ENCODE measurements around the gene MYRIP. TPM values are rescaled to one million over a fixed set of nuclear protein-coding genes. Genes with fewer than 3 reads are reported as not detected.

The MYRIP gene
- polyA plus RNA-seq, 3 donors: not detected

DNA sequence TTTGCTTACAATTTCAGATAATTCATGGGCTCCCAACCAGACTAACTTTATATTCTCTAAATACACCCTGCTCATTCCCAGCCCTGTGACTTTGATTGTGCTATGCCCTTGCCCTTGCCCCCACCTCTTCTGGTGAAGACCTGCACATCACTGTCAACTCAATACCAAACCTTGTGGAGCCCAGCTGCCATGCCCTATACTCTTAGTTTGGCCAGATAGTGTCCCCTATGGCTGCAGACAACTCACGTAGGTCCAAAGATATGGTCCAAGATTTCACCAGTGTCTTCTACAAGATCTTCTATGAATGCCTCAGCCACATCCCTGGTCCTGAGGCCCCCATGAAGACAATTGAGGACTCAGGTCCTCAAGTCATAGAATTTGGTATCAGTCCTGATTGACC is 381.8 kb downstream of the MYRIP start:
- Histone ChIP-seq H3K4me2 (replicated peaks; ENCODE audit: extremely low read depth, low read length, poor library complexity, severe bottlenecking) (no peak overlapping the region), H3K9ac (ENCODE audit: insufficient read depth, low read length, poor library complexity, severe bottlenecking) (no peak overlapping the region), H3K36me3 (replicated peaks in 1 of 2; ENCODE audit: control insufficient read depth in 1 of 2, insufficient read depth in 2 of 2, low read length in 2 of 2) (no peaks in the 10 kb centered on the region), H3K9me3 (replicated peaks in 1 of 2; ENCODE audit: control insufficient read depth in 1 of 2, insufficient read depth in 1 of 2, low read length in 2 of 2) (no peaks in the 10 kb centered on the region), H3K79me2 (ENCODE audit: insufficient read depth, low read length) (no peaks in the 10 kb centered on the region), H3K4me3 (replicated peaks in 1 of 3; ENCODE audit: low read depth in 2 of 3, low read length in 3 of 3) (no peak overlapping the region), H4K20me1 (ENCODE audit: insufficient read depth, low read length) (no peaks in the 10 kb centered on the region), H3K27ac (ENCODE audit: low read depth in 1 of 2, low read length in 2 of 2) (no peak overlapping the region), H3K27me3 (ENCODE audit: control insufficient read depth in 2 of 2, insufficient read depth in 2 of 2, low read length in 2 of 2) (no peaks in the 10 kb centered on the region), H2AFZ (ENCODE audit: insufficient read depth, low read depth, low read length, poor library complexity, severe bottlenecking) (no peak overlapping the region), H3K4me1 (ENCODE audit: control insufficient read depth in 1 of 2, insufficient read depth in 2 of 2, low read length in 2 of 2) (no peaks in the 10 kb centered on the region)
- Mint-ChIP-seq H3K27me3 (ENCODE audit: low read depth in 3 of 3) (peaks cover 0 to 1% (median 0%) of the 10 kb centered on the region in 3 donors), H3K27ac (no peak overlapping the region), H3K36me3 (no peaks in the 10 kb centered on the region), H3K9me3 (peaks cover 0 to 3% (median 0%) of the 10 kb centered on the region in 7 donors), H3K4me3 (no peak overlapping the region), H3K4me1 (no peaks in the 10 kb centered on the region)
- no peak for DNase-seq
- 100% methylated on average over 1 of the region's 1 CpG for WGBS (ENCODE audit: insufficient coverage)
- TF ChIP-seq, protein P1, sequence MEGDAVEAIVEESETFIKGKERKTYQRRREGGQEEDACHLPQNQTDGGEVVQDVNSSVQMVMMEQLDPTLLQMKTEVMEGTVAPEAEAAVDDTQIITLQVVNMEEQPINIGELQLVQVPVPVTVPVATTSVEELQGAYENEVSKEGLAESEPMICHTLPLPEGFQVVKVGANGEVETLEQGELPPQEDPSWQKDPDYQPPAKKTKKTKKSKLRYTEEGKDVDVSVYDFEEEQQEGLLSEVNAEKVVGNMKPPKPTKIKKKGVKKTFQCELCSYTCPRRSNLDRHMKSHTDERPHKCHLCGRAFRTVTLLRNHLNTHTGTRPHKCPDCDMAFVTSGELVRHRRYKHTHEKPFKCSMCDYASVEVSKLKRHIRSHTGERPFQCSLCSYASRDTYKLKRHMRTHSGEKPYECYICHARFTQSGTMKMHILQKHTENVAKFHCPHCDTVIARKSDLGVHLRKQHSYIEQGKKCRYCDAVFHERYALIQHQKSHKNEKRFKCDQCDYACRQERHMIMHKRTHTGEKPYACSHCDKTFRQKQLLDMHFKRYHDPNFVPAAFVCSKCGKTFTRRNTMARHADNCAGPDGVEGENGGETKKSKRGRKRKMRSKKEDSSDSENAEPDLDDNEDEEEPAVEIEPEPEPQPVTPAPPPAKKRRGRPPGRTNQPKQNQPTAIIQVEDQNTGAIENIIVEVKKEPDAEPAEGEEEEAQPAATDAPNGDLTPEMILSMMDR (IDR thresholded peaks at IDR 0.05): no peak
- intact Hi-C loops (cut with micrococcal nuclease): no loop called here

DNA sequence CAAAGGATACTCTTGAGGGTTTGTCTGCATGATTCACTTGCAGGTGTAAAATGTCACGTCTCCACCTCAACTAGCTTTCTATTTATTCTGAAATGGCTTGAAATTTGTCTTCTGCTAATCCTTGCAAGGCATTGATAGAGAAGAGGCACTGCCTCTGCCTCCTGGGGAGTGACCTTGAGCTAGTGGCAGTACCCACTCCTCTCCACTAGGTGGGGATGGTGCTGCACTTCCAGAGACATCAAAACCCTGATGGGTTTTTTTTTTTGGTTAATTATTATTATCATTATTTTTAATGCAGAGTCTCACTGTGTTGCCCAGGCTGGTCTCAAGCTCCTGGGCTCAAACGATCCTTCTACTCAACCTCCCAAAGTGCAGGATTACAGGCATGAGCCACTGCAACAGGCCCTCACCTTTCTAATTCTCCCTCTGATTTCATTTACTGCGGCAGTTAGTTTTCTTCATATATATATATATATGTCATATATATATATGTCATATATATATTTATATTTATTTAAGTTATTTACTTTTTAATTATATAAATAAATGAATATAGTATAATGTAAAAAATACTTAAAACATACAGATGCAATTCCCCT is 382.5 kb downstream of the MYRIP start:
- H3K27ac Mint-ChIP-seq: no peak overlapping the region
- H3K36me3 ChIP-seq (replicated peaks in 1 of 2; ENCODE audit: control insufficient read depth in 1 of 2, insufficient read depth in 2 of 2, low read length in 2 of 2): no peaks in the 10 kb centered on the region
- H3K9me3 Mint-ChIP-seq: peaks cover 0 to 3% (median 0%) of the 10 kb centered on the region in 7 donors
- peaks cover 0 to 1% (median 0%) of the 10 kb centered on the region in 3 donors for H3K27me3 Mint-ChIP-seq (ENCODE audit: low read depth in 3 of 3)
- H3K27me3 ChIP-seq (ENCODE audit: control insufficient read depth in 2 of 2, insufficient read depth in 2 of 2, low read length in 2 of 2): no peaks in the 10 kb centered on the region
- no peak overlapping the region for H3K9ac ChIP-seq (ENCODE audit: insufficient read depth, low read length, poor library complexity, severe bottlenecking)
- peak; percentile 42 to 65 (median 51) for DNase-seq
- TF ChIP-seq, protein P1 (IDR thresholded peaks at IDR 0.05): peak; percentile 96
- no peaks in the 10 kb centered on the region for H3K4me1 Mint-ChIP-seq
- H3K4me2 ChIP-seq (replicated peaks; ENCODE audit: extremely low read depth, low read length, poor library complexity, severe bottlenecking): no peak overlapping the region
- no peak overlapping the region for H3K4me3 Mint-ChIP-seq
- no peaks in the 10 kb centered on the region for H3K4me1 ChIP-seq (ENCODE audit: control insufficient read depth in 1 of 2, insufficient read depth in 2 of 2, low read length in 2 of 2)
- H3K79me2 ChIP-seq (ENCODE audit: insufficient read depth, low read length): no peaks in the 10 kb centered on the region
- H3K9me3 ChIP-seq (replicated peaks in 1 of 2; ENCODE audit: control insufficient read depth in 1 of 2, insufficient read depth in 1 of 2, low read length in 2 of 2): no peaks in the 10 kb centered on the region
- no peak overlapping the region for H3K27ac ChIP-seq (ENCODE audit: low read depth in 1 of 2, low read length in 2 of 2)
- intact Hi-C loops (cut with micrococcal nuclease): loop anchor here (2.0 kb wide), 2 partner anchors 123 to 125 kb away; no protein-coding TSS in a partner anchor
- no peak overlapping the region for H3K4me3 ChIP-seq (replicated peaks in 1 of 3; ENCODE audit: low read depth in 2 of 3, low read length in 3 of 3)
- no peak overlapping the region for H2AFZ ChIP-seq (ENCODE audit: insufficient read depth, low read depth, low read length, poor library complexity, severe bottlenecking)
- no peaks in the 10 kb centered on the region for H4K20me1 ChIP-seq (ENCODE audit: insufficient read depth, low read length)
- no peaks in the 10 kb centered on the region for H3K36me3 Mint-ChIP-seq
- no CpG with 5 or more reads among the region's 3 CpGs for WGBS (ENCODE audit: insufficient coverage)
